Stimulated activated CD4-positive, alpha-beta T cell treated with anti-CD3 and anti-CD28 coated beads, TNF-alpha, amount 100 ng/mL, for 4 hours (primary cell): Measurements from ENCODE around the gene PARL.

ENCODE experiments used
- DNase-seq, 3 experiments: peaks; one replicate each; pipeline ENCODE4 v3.0.0-alpha.2; 2020; ENCODE audit warnings: low read depth in 3 of 3

PARL gene

GRCh38 chr3:183854318-183855035 lies 30.2 kb downstream of the PARL start:
- no peak for DNase-seq

GRCh38 chr3:183845608-183846288 lies 38.9 kb downstream of the PARL start:
- no peak for DNase-seq

- no peak for DNase-seq
Measured at GRCh38 chr3:183845090-183845489, 39.6 kb downstream of the PARL start.

- no peak for DNase-seq
Measured at GRCh38 chr3:183844606-183845005, 40.1 kb downstream of the PARL start.

GRCh38 chr3:183839751-183840150 lies 44.9 kb downstream of the PARL start:
- no peak for DNase-seq

GRCh38 chr3:183837894-183838293 lies 46.8 kb downstream of the PARL start:
- DNase-seq: no peak

- DNase-seq: no peak
Measured at GRCh38 chr3:183837390-183837789, 47.3 kb downstream of the PARL start.

- no peak for DNase-seq
Measured at GRCh38 chr3:183833516-183833915, 51.2 kb downstream of the PARL start.

GRCh38 chr3:183830187-183830586 lies 54.5 kb downstream of the PARL start:
- DNase-seq: no peak

GRCh38 chr3:183829466-183829865 lies 55.2 kb downstream of the PARL start:
- DNase-seq: no peak

- DNase-seq: no peak
Measured at GRCh38 chr3:183828538-183828870, 56.2 kb downstream of the PARL start.

GRCh38 chr3:183827809-183828537 lies 56.7 kb downstream of the PARL start:
- no peak for DNase-seq

- no peak for DNase-seq
Measured at GRCh38 chr3:183826448-183827250, 58.0 kb downstream of the PARL start.

- DNase-seq: peak in 2 of 3 experiments; percentile 13 to 21
Measured at GRCh38 chr3:183825456-183826161, 59.1 kb downstream of the PARL start, which contains the start of gene MAP6D1. Gene MAP6D1, minus strand, starts transcription at chr3:183825577. Its CDS starts 30 bp downstream, at chr3:183825547.

GRCh38 chr3:183824761-183825455 lies 59.8 kb downstream of the PARL start:
- DNase-seq: peak in 1 of 3 experiments; percentile 9

- no peak for DNase-seq
Measured at GRCh38 chr3:183823963-183824362, 60.7 kb downstream of the PARL start.

- no peak for DNase-seq
Measured at GRCh38 chr3:183822631-183823030, 62.0 kb downstream of the PARL start.

- DNase-seq: no peak
Measured at GRCh38 chr3:183819831-183820230, 64.8 kb downstream of the PARL start.

GRCh38 chr3:183818706-183819624 lies 65.7 kb downstream of the PARL start:
- no peak for DNase-seq
